Fibroblast of skin of right biceps (primary cell): ENCODE data around the gene ALDH1A2.

Experiments
- DNase-seq: peaks from one replicate; pipeline ENCODE4 v3.0.0-alpha.2; 2013

Gene ALDH1A2

DNA sequence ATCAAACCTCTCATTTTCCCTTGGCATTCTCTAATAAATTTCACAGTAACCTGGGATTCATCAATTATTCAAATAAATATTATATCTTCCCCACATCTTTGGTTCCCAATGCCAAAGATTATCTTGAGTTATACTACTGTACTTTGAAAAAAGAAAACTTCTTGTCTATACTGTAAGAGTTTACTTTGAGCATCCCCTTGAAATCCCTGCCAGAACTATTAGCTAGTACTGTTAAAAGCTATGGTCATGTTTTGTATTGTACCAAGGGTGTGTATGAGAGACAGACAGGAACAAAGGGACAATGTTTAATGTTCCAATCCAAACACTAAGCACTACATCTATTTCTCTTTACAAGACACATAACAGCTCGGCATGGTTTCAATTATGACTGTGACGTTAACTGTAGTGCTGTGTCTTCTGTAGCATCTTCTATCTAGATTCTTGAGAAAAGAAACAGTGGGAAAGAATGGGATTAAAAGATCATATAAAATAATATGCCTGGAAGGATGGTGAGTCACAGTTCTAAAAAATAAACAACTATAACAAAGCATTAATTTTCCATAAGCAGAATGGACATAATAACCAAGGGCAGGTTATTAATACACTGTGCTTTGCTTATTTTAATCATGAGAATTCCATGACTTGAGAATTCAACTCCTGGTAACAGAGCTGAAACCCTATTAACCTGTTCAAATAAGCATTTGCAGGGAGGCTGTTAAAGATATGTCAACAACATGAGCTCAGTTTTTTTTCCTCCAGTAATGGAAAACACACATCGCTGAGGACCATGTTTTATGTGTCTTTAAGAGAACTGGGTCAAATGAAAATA lies 71.1 kb downstream of the ALDH1A2 start:
- peak; percentile 22 for DNase-seq

DNA sequence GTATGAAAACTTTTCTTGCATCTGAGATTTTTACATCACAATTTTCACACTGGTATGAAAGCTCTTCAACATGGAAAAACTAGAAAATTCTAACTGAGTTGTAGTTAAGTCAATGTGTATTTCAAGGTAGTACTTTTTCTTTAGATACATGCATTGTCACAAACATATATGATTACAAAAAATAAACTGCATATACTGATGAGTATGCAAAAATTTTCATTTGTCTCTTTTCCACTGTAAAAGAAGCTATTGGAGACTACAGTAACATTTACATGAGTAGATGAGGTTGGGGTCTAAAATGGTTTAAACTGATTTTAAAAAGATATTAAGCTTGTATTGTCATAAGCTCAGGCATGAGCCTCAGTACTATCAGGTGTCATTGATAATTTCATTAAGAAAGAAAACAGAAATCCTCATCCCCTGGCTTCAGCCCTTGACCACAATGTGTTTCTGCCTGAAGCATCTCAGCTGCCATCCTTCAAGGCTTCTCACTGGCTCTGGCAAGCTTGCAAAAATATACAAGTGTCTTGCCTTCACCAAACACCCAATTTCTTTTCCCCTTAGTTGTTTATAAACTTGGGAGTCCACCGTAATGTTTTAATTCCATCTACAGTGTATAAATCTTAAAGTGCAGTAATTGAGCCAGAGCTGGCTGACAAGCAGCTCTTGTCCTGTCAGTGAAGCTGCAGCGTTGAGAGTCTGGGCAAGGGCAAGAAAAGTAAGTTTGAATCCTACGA lies 71.9 kb downstream of the ALDH1A2 start:
- DNase-seq, result no peak

DNA sequence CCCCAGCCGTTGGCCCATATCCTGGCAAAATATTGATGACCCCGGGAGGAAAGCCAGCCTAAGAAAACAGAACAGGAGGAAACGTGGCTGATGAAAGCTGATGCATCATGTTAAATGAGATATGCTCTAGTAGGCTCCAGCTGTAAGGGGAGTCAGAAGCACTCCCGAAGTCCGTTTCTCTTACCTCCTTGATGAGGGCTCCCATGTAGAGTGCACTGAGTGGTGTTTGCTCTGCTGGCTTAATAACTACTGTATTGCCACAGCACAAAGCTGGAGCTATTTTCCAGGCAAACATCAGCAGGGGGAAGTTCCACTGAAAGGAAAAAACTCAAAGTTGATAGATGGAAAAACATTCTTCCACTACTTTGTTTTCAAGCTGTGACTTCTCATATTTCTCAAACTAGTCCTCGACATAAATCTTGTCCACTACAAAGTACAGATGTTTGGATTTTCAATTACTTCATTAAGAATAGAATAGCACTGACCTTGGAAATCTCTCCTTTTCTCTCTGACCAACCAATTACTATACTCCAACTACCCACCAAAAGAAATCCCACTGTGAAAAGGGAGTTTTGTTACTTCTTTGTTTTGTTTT lies 72.7 kb downstream of the ALDH1A2 start:
- DNase-seq, result no peak

DNA sequence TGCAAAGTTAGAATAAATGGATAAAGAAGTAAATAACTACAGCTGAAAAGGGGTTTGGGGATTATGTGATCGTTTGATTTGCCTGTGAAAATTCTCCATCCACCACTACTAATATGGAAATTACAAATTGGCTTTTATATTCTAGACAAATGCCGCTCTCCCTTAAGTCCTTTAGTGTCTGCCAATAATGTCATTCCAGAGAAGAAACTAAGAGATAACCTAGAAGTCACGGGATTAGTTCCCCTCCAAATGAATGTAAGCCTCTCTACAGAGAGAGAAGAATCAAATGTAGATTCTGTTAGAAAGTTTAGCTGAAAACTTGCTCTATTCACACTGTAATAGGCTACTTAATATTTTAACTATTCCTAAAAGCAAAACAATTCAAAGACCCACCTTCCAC lies 92.0 kb downstream of the ALDH1A2 start:
- DNase-seq, result no peak

DNA sequence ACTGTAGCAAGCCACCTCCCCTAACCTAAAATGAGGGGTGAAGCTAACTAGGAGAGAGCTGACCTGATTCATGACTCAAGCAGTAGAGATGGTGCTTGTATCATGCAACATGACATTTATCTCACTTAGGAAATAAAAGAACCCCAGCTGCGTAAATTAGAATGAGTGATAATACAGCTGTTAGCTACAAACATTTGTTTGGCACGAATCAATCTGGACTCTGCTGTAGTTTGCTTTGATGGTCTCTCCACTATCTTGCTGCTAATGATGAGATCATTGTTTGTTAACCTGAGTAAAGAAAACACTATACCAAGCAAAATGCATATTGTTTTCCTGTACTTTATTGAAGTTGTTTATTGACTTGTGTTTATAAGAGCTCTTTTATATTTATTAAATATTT lies 92.6 kb downstream of the ALDH1A2 start:
- no peak for DNase-seq

DNA sequence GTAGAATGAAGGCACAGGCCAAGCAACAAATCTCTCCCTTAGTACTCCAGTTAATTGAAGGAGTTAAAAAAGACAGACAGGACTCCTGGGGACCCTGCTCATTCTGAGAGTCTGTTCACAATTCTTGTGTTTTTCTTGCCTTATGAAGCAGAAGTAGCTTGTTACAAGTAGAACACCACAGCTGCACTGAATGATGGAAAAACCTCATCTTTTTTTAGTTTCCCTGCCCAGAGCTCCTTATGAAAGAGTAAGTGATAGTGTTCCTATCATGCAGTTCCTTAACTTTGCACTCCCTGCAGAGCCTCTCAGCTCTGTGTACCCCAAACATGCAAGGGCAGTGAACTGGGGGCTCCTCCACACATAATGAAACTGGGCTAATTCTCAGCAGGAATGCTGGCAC lies 95.5 kb downstream of the ALDH1A2 start:
- no peak for DNase-seq

DNA sequence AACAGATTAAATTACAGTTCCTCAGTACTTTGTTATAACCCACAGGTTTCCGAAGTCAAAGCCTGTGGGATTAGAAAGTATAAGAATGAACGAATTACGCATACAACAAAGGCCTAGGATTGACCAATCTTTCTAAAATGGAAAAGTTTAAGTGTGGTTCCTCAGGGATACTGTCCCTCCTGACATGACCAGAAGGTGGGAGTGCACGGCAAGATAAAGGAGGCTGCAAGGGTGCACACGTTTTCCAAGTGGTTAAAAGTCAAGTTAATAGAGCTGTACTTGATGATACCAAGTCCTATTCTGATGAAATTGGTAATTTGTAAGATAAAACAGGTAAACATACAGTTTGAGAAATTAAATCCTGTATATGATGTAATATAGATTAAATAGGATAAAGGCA lies 96.2 kb downstream of the ALDH1A2 start:
- DNase-seq, result peak; percentile 20

DNA sequence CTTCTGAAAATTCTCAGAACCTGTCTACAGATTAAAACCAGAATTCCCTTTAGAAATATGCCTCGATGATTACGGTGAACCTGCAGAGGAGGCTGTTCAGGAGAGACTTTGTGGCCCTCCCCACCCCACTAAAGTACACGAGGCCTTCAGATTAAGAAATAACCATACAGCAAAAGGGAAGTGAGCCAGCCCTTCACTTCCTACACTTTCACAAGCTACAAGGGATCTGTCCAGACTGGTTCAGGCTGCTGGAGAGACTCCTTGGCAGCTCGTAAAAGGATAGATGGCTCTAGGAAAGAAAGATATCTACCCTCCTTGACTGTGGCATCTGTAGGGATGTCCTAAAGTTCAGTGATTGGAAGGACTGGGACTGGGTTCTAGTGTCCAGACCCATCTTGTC lies 102.6 kb downstream of the ALDH1A2 start:
- DNase-seq, result no peak

DNA sequence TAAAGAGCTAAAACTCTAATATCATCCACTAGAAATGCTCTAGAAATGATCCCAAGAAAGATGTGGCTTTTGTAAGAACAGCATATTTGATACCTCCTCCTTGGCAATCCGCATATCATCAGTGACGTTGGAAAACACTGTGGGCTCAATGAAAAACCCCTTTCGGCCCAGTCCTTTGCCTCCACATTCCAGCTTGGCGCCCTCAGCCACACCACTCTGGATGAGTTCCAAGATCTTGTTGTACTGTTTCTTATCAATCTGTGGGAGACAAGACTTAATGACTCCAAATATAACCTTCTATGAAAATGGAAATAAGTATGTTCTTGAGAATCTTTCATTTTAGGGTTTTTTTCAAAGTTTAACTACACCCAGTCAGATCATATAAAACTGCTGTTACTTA lies 103.6 kb downstream of the ALDH1A2 start:
- DNase-seq, result no peak

DNA sequence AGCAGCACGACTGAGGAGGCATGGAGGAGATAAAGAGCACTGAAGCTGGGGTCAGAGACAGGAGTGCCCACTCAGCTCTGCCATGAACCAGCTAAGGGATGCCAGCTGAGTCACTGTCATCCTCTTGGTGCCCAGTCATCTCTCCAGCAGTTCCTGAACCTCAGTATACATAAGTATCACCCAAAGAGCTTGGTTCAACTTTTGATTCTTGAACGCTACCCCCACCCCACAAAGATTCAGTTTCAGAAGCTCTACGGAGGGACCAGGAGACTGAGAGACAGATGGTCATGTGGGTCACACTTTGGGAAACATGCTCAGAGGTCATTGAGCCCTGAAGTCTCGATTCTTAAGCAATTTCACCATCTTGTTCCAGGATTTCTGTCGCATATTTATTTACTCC lies 108.4 kb downstream of the ALDH1A2 start:
- DNase-seq, result no peak

DNA sequence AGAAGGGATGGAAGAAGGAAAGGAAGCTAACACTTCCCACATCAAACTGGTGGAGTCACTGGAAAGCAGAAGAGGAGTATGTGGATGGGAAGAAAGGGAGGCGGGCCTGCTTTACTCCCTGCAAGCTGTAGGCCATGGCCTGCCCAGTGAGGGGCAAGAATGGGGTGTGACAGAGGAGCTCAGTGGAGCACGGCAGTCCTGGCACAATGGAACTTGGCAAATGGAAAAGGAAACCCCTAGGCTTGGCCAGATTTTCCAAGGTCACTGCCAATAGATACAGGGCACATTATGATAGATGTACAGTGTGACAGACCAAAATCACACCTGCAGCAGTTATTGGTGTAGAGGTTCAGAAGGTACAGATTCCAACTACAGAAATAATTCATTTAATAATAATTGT lies 111.6 kb downstream of the ALDH1A2 start:
- DNase-seq, result no peak

DNA sequence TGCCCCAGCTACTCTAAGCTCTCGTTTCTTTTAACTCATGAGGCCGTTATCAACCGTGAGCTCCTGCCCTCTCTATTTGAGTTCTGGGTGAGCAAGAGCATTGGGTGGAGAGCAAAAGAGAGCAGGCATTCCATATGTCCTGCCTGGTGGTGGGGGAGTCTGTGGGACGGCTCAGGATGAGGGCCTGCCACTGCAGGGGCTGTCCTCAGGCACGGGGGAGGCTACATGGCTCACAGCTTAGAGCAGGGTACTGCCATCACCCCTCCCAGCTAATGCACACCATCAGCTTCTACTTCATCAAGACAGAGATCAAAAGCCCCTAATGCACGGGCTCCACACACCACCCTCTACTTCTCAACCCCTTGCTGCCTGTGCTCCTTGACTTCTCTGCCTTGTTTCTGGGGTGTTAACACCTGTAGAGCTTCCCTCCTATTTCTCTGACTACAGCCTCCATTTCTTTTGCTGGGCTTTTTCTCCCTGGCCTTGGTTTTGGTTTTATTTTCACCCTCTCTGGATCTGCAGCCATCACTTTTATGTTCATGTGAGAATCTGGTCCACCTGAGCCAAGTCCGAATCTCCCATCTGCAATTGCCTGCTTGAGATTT lies 114.1 kb downstream of the ALDH1A2 start:
- DNase-seq, result no peak

DNA sequence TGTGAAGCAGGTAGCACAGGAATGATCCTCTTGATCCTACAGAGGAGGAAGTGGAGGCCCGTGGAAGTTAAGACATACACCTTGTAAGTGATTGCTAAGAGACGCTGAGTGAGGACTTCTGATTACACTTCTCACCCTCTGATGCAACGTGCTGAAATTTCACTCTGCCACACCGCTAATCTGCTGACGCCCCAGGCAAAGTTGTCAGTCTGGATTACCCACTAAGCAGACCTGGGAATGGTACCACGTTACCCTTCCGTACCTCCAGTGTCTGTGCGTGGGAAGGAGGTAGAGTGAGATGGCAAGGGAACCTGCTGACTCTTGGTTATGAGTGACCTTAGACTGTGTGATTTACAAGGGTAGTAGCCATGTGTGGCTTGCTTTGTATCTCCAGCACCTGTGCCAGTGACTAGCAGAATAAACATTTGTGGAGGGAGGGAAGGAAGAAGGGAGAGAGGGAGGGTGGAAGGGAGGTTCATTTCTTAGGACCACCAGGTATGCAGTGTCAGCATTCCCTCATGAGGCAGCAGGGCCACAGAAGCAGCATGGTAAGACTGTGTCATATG lies 115.0 kb downstream of the ALDH1A2 start:
- DNase-seq, result no peak

DNA sequence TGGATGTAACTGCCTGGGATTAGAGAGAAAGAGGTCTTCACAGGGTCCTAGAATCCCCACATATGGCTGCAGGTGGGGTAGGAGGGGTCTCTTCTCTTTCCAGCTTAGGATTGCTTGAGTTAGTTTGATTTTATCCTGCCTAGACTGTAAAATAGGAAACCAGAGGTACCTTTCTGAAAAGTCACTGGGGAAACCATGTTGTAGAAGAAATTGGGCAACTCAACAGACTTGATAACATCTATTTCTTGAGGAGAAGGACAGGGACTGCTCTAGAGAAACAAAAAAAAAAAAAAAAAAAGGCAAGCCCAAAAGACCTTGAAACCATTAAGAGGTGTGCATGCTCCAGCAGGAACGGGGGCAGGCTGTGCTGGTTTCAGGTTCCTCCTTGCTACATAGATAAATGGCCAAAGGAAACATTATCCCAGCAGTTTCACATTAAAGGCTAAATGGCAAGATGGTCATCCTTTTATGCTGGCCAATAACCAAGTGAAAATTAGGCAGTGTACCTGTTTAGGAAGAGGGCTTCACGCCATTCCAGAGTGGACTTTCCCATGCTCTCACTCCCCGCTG lies 116.1 kb downstream of the ALDH1A2 start:
- no peak for DNase-seq

DNA sequence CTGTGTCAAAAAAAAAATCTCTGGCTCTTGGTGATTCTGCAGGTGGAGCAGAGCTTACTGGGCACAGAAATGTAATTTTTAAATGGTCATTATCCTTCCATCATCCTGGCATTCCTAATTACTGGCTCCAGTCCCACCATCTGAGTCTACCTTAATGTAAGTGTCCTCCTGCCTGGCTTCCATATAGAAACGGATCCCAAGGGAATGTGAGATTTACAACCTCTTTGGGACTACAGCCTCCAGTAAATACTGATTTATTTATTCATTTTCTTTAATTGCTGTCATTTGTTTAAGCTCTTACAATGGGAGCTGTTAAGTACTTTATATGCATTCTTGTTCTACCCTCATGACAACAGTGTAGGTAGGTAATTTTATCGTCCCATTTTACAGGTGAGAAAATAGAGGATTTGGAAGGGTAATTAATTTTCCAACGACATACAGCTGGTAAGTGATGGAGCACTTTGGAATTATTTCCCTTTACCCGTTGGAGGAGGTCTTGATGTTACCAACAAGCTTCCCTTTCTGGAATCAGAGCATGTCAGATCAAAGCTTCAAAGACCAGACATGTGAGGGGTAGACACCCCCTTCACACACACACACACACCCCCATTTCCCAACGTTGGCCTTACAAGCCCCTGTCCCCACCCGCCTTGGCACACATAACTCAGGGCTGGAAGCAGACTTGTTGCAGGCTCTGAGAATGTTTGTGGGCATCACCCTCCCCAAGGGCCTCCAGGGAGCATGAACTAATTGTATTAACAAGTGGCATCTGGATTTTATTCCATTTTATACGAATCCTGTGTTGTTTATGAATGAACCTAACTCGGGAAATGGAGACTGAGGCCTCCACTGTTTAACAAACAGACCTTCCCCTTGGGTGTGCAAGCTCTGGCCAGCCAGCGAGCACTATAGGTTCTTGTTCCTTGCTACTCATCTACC lies 116.9 kb downstream of the ALDH1A2 start:
- DNase-seq, result no peak

DNA sequence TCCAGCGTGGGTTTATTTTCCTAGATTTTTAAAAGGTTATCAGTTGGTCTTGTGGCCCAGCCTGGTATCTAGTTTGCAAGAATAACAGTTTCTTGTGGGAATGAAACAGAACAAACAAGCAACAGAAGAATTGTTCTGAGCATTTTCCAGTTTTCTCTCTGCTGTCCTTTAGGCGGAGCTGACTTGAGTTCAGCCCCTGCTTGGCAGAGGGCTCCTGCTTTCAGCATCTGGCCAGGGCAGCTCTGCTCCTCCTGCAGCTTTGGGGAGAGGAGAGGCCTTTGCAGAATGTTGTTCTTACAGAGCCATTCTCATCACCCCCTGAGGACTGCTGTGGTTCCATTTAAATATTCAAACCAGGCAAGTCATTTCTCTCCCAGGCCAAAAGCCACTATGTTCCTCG lies 117.7 kb downstream of the ALDH1A2 start:
- no peak for DNase-seq

DNA sequence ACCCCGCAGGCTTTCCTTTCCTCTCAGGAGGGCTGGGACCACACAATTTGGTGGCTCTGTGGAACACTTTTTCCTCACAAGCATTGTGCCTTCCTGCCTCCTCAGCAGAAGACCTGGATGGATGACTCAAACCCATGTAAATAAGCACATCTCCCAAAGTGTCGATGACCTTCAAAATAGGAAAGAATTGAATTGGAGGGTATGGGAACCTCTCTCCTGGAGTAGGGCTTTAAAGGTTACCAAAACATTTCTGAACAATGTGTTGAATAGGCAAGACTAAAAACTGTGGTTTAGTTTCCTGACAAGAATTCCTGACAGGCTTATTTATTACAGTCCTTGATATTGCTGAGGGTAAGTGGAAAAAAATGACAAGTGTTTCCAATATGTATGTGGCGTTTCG lies 118.2 kb downstream of the ALDH1A2 start:
- no peak for DNase-seq

DNA sequence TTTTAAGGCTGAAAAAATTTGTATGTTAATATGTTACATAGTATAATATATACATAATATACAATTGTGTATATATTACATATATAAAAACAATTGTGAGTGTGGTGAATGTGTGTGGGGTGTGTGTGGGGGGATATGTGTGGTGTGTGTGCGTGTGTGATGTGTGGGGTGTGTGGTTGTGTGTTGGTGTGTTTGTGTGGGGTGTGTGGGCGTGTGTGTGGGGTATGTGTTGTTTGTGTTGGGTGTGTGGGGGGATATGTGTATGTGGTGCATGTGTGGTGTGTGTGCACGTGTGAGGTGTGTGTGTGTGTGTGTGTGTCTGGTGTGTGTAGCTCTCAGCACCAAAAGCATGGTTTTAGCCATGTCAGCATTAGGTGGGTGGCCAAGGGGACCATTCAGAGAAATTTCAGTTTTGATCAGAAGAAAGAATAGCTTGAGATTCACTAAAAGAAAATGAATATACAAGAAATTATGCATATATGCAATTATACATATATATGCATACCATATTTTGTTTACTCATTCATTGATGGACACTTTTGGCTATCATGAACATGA lies 118.9 kb downstream of the ALDH1A2 start:
- no peak for DNase-seq

DNA sequence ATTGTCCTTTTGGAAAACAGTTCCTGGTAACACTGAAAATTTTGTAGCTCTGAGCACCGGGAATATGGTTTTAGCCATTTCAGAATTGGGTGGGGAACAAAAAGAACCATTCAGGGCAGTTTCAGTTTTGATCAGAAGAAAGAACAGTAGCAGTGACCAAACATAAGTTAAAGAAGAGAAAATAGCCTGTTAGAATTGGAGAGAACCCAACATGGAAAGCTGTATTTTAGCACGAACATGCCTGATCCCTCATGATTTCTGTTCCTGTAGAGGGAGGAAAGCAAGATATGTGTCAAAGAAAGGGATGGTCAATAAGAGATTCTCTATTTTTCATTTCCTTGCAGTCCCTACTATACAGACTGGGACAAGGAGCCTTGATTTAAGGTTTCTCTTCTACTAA lies 119.9 kb downstream of the ALDH1A2 start:
- DNase-seq, result no peak

DNA sequence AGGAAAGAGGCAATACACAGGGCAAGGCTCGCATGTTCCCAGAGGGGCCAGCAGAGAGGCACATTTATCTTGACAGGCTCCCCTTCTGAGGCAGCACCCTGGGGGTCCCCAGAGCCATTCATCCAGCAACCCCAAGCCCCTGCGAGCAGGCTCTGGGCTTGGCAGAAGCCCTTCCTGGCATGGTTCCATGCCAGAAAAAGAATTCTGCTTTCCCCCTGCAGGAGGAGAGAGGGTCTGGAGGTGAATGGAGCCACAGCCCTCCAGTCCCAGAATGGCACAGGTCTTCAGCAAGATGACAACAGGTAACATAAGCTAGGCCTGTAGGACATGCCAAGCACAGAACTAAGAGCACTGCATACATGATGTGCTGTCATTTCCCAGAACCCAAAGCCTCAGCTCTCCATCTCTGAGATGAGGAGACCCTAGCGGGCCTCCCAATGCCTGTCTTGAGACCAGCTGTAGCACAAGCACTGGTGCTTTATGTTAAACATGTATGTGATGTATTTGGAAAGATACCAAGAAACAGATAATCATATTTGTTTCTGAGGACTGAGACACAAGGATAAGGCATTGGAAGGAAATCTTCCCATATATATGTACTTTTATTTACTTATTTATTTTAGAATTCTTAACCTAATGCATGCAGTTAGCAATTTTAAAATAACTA lies 121.6 kb downstream of the ALDH1A2 start:
- no peak for DNase-seq

DNA sequence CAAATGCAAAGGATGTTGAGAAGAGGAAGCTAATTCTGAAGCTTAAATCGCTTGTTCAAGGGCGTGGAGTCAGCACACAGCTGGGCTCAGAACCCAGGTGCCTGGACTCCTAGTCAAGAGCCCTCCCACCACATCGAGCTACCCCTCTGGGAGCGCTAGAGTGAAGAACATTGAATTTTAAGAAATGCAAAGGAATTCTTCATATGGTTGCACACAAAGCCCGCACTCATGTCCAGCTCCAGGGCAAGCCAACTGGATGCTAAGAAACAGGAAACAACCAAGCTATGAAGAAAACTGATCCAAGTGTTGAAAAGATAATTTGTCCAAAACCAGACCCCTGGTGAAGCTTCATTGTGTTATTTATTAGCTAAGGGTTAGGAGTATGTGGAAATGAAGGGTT lies 122.3 kb downstream of the ALDH1A2 start:
- DNase-seq, result no peak
